Endothelial cell of umbilical vein (primary cell): ENCODE data around the gene ELOVL1. TPM values are rescaled to one million over a fixed set of nuclear protein-coding genes. Genes with fewer than 3 reads are reported as not detected.

ENCODE experiments used
- BruUV-seq: library from RNA; stranded (reverse); fragments of 400-500 nt; replicated peaks from 2 replicates; lab custom pipeline; 2021; lab: Mats Ljungman, UMichigan
- CTCF ChIA-PET: fragments of 300-600, 350-600 bp; sonication (Branson Sonifier 250); formaldehyde crosslinking; loops from one replicate; lab custom pipeline; 2021; ENCODE audit warnings: antibody characterized with exemption, inconsistent platforms; lab: Charles Lee
- POLR2A ChIA-PET: fragments of 300-600, 350-600 bp; sonication (Branson Sonifier 250); formaldehyde crosslinking; loops from one replicate; lab custom pipeline; 2021; ENCODE audit warnings: antibody characterized with exemption, inconsistent platforms; lab: Charles Lee
- DNase-seq: peaks from one replicate; pipeline ENCODE4 v3.0.0-alpha.2; 2011; ENCODE audit warnings: low read depth, low spot score
- FAIRE-seq: peaks from 2 replicates; lab custom pipeline; 2011; peaks lifted over from hg19 to GRCh38; lab: Jason Lieb, UNC
- H2AFZ ChIP-seq: 2 replicates; pipeline ENCODE4 v1.6.0; 2012; ENCODE audit warnings: low read depth, low read length, control low read depth, inconsistent platforms
- H3K27ac ChIP-seq: 2 replicates; pipeline ENCODE4 v1.5.1; 2011; ENCODE audit warnings: low read depth, mild to moderate bottlenecking, control low read depth, low read length, moderate library complexity; ENCODE audit not compliant: insufficient read depth
- H3K27me3 ChIP-seq, 2 experiments: 2 replicates each; pipeline versions ENCODE4 v1.6.0 to v1.6.1; 2011; ENCODE audit warnings: low read length in 2 of 2, mixed read lengths in 1 of 2; ENCODE audit not compliant: control insufficient read depth in 2 of 2, insufficient read depth in 2 of 2
- H3K36me3 ChIP-seq, 2 experiments: 2 replicates in 1 of 2; 3 replicates in 1 of 2; pipeline ENCODE4 v1.5.1; 2011; ENCODE audit warnings: low read length in 2 of 2, mild to moderate bottlenecking in 1 of 2, moderate library complexity in 1 of 2; ENCODE audit not compliant: control insufficient read depth in 2 of 2, insufficient read depth in 2 of 2; ENCODE audit errors: extremely low read depth in 1 of 2
- H3K4me1 ChIP-seq: 3 replicates; pipeline ENCODE4 v1.5.1; 2011; ENCODE audit warnings: mild to moderate bottlenecking, low read length; ENCODE audit not compliant: control insufficient read depth, insufficient read depth; ENCODE audit errors: extremely low read depth
- H3K4me2 ChIP-seq: 2 replicates; pipeline ENCODE4 v1.6.1; 2011; ENCODE audit warnings: low read length, control low read depth, mixed read lengths; ENCODE audit not compliant: insufficient read depth
- H3K4me3 ChIP-seq, 3 experiments: fragments of 200-600 bp in 1 of 3; sonication (generic), shearing (Covaris generic) in 1 of 3; replicated peaks in 1 of 3; 2 replicates each; pipeline ENCODE4 v1.5.1; 2011 to 2016; ENCODE audit warnings: control low read depth in 3 of 3, low read length in 3 of 3, mild to moderate bottlenecking in 2 of 3, inconsistent platforms in 1 of 3, low read depth in 1 of 3, moderate library complexity in 1 of 3; ENCODE audit not compliant: insufficient read depth in 1 of 3
- H3K79me2 ChIP-seq: 2 replicates; pipeline ENCODE4 v1.6.0; 2012; ENCODE audit warnings: low read length, inconsistent platforms; ENCODE audit not compliant: control insufficient read depth, insufficient read depth
- H3K9ac ChIP-seq: replicated peaks from 2 replicates; pipeline ENCODE3; 2011; ENCODE audit warnings: low read length, control low read depth; ENCODE audit not compliant: insufficient read depth; ENCODE audit errors: extremely low read depth
- H3K9me1 ChIP-seq: replicated peaks from 3 replicates; pipeline ENCODE4 v1.6.0; 2011; ENCODE audit warnings: mild to moderate bottlenecking, low read length; ENCODE audit not compliant: control insufficient read depth, insufficient read depth; ENCODE audit errors: extremely low read depth
- H3K9me3 ChIP-seq: replicated peaks from 2 replicates; pipeline ENCODE4 v1.5.1; 2012; ENCODE audit warnings: low read length, inconsistent platforms; ENCODE audit not compliant: control insufficient read depth, insufficient read depth
- H4K20me1 ChIP-seq: replicated peaks from 2 replicates; pipeline ENCODE3; 2011; ENCODE audit warnings: mild to moderate bottlenecking, low read length; ENCODE audit not compliant: control insufficient read depth, insufficient read depth; ENCODE audit errors: extremely low read depth
- CTCF ChIP-seq, 2 donors: IDR thresholded peaks; 1 replicate in 1 of 2; 2 replicates in 1 of 2; pipeline ENCODE4 v1.5.1; 2011; ENCODE audit warnings: low read length in 2 of 2, mild to moderate bottlenecking in 2 of 2, moderate library complexity in 2 of 2, control low read depth in 1 of 2, inconsistent platforms in 1 of 2, low read depth in 1 of 2; ENCODE audit not compliant: insufficient read depth in 1 of 2; ENCODE audit errors: extremely low read depth in 1 of 2
- EZH2 ChIP-seq: IDR thresholded peaks from 2 replicates; pipeline ENCODE4 v1.6.1; 2012; ENCODE audit warnings: borderline replicate concordance, low read depth, mild to moderate bottlenecking, moderate library complexity, low read length, inconsistent platforms; ENCODE audit not compliant: severe bottlenecking
- FOS ChIP-seq: IDR thresholded peaks from 2 replicates; pipeline ENCODE4 v1.6.1; 2011; ENCODE audit warnings: mild to moderate bottlenecking, low read length, moderate library complexity, borderline replicate concordance; ENCODE audit not compliant: insufficient read depth
- GATA2 ChIP-seq: IDR thresholded peaks from 2 replicates; pipeline ENCODE4 v1.7.0; 2011; ENCODE audit warnings: low read depth, mild to moderate bottlenecking, moderate library complexity, mixed read lengths, low read length; ENCODE audit not compliant: insufficient read length, insufficient read depth
- JUN ChIP-seq: IDR thresholded peaks from 2 replicates; pipeline ENCODE4 v1.6.1; 2011; ENCODE audit warnings: borderline replicate concordance, low read depth; ENCODE audit not compliant: insufficient read length, insufficient read depth
- MAX ChIP-seq: IDR thresholded peaks from 2 replicates; pipeline ENCODE4 v1.6.1; 2011; ENCODE audit not compliant: insufficient read depth, insufficient read length
- MYC ChIP-seq: IDR thresholded peaks from one replicate; pipeline ENCODE4 v1.6.1; 2011; ENCODE audit warnings: mild to moderate bottlenecking, low read depth, low read length
- POLR2A ChIP-seq: IDR thresholded peaks from 2 replicates; pipeline ENCODE4 v1.6.1; 2012; ENCODE audit warnings: low read depth, mild to moderate bottlenecking, control low read depth, low read length
- POLR2AphosphoS5 ChIP-seq: IDR thresholded peaks from 2 replicates; pipeline ENCODE4 v1.6.1; 2012; ENCODE audit warnings: low read depth, mild to moderate bottlenecking, control low read depth, low read length, moderate library complexity; ENCODE audit not compliant: insufficient read depth
- dilution Hi-C: fragments of 300-500 bp; cut with MboI; formaldehyde crosslinking; loops from one replicate; pipeline ENCODE4 v1.15.0; 2019; ENCODE audit warnings: low sequenced_read_pairs; ENCODE audit not compliant: extremely low pct_ligation_motif_present
- intact Hi-C: fragments of 100-400 bp; cut with micrococcal nuclease; formaldehyde crosslinking; loops from one replicate; pipeline ENCODE4 v1.10.0; 2022
- polyA plus RNA-seq, 4 experiments: library from polyadenylated mRNA; depleted of rRNA in 3 of 4; stranded (reverse) in 3 of 4; unstranded in 1 of 4; fragments of >200 nt; gene quantifications; 2 replicates each; pipeline versions ENCODE4 v1.2.1 to v1.2.3, GENCODE V29; 2011 to 2012; ENCODE audit warnings: missing spikeins in 1 of 4
- total RNA-seq: library from RNA; stranded (reverse); gene quantifications from 2 replicates; pipeline ENCODE4 v1.2.3, GENCODE V29; 2021

The ELOVL1 gene
- total and polyA plus RNA-seq, 2 donors (not counting 3 experiments of a cell fraction or from before 2014, with no cell fraction given), result 134 to 303 TPM

- Histone ChIP-seq H3K27me3 (peaks cover 0 to 2% of the 10 kb centered on the region in 2 experiments), H3K4me3 (no peak overlapping the region), H3K9me1 (no peaks in the 10 kb centered on the region), H3K4me1 (no peaks in the 10 kb centered on the region), H3K79me2 (no peaks in the 10 kb centered on the region), H2AFZ (no peak overlapping the region), H3K9ac (no peak overlapping the region), H3K4me2 (no peak overlapping the region), H4K20me1 (no peaks in the 10 kb centered on the region), H3K27ac (no peak overlapping the region), H3K36me3 (no peaks in the 10 kb centered on the region), H3K9me3 (no peaks in the 10 kb centered on the region)
- no peak for TF ChIP-seq POLR2A
- TF ChIP-seq MYC, result no peak
- TF ChIP-seq EZH2, result no peak
- TF ChIP-seq CTCF (IDR thresholded peaks at IDR 0.05; ENCODE audit: extremely low read depth in 1 of 2, insufficient read depth in 1 of 2, low read depth in 1 of 2, low read length in 2 of 2), result no peak
- no peak for TF ChIP-seq GATA2
- TF ChIP-seq POLR2AphosphoS5, result no peak
- TF ChIP-seq MAX, result no peak
- no peak for TF ChIP-seq JUN
- no peak for TF ChIP-seq FOS
- ChIA-PET POLR2A (no interaction called here), CTCF (interaction anchor here (0.9 to 1.5 kb wide), 2 partner anchors 10 to 37 kb away, joined by 4 to 5 read pairs; no protein-coding TSS in a partner anchor)
- FAIRE-seq (no peak), DNase-seq (no peak)
- dilution Hi-C loops (no loop called here), intact Hi-C loops (no loop called here)
- no TSS peak for BruUV-seq
These were observed 28.1 kb downstream of the ELOVL1 start for GRCh38 chr1:43339584-43340232.
